Activated naive CD4-positive, alpha-beta T cell (primary cell): Measurements from ENCODE around the gene CDC42BPA.

ENCODE experiments used
- DNase-seq, 4 experiments: peaks; one replicate each; lab custom pipeline; 2025; lab: John Stamatoyannopoulos, UW

Gene CDC42BPA

DNA sequence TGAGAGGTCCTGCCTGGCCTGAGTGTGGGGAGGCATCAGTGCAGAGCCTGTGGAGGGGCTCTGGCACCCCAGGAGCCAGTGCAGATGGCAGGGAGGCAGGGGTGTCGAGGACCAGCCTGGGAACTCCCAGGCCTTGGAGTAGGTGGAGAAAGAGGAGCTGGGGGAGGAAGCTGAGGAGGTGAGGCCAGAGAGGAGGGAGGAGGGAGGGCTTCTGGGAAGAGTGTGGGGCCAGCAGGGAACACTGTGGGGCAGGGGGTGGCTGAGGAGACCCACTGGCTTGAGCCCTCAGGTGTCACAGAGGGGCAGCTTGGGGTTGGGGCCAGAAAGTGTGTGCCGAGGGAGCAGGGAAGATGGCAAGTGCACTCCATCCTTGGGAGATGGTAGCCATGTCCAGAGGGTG is 374.4 kb downstream of the CDC42BPA start:
- DNase-seq, result no peak

DNA sequence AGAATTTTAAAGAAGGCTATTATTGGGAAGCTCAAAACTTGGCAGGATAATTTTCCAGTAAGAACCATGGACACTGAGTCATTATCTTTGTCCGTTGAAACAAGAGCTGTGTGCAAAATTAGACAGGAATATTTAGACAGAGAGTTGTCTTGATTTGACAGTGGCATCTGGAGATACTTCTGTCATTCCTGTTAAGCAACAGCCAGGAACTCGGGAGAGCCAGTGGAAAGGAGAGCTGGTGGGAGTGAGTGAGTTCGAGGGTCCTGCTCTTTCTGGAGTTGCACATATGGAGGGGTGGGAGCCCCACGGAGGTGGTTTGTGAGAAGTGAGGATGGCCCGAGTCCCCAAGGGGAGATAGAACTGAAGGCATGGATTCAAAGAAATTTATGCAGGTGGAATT is 375.1 kb downstream of the CDC42BPA start:
- no peak for DNase-seq

DNA sequence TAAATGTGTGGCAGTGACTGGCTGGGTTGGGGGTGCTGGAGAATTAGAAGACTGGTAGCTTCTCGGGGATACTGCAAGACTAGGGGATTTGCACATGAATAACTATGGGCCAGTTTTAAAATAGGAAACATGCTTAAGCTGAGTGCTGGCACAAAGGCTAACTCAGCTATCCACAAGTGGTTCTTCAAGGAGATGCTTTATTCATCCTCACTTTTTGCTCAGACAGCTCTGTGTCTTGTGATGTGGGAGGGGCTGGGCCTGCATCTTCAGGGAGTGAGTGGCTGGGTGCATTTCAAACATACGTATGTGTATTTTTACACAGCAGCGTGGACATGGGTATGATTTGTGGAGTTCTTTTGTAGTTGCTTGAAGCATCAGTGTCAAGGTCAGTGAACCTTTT is 375.9 kb downstream of the CDC42BPA start:
- DNase-seq, result no peak

DNA sequence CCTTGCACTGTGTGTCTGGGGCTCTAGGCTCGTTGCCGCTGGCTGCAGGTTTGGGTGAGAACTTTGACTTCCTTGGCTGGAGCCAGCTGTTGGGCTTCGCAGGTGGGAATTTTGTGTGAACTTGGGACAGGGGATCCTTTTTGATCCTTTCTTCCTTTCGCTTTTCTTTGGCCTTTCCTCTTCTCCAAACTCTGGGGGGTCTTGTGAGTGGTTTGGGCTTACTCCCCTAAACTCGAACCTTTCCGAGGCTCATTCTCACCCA is 377.6 kb downstream of the CDC42BPA start:
- DNase-seq, result no peak

DNA sequence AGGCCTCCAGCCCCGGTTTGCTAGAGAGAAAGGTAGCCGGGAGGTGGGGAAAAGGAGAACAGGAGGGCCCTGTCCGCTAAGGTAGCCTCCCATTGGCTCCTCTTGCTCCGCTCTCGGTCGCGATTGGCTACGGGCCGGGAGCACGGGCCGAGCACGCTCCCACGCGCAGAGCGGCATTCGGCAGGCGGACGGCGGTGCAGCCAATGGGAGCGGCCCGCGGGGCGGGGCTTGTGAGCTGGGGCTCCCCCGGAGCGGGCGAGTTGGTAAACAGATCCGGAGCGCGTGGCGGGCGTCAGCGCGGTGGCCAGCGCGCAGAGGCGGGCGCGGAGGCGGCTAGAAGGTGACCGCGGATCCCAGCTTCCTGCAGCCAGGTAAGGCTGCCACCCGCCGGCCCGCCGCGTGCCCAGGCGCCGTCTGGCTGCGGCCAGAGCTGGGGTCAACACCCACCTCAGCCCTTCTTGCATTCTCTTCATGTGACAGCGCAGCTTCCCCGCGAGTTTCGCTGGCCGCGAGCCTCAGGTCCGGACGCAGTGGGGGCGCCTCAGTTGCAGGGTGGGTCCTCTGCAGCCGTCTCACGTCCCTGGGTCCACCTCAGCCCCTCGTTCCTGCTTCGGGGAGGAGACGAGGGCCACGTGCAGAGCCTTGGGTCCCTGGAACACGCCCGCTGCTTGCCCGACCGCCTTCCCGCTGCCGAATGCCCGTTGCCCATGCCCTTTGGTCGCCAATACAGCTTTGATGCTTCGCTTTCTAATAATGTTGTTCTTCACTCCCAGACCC is 378.1 kb downstream of the CDC42BPA start, which contains the start of gene COQ8A:
COQ8A (plus strand) TSS at position 266 of the 777 bp plus-strand sequence. CDS start 21,092 bp downstream, outside the sequence.
- DNase-seq, result peak; percentile 97 to 100 (median 100)
